Measurements from ENCODE around the gene AIFM3. TPM values are rescaled to one million over a fixed set of nuclear protein-coding genes. Genes with fewer than 3 reads are reported as not detected.

The AIFM3 gene
- total RNA-seq, 2 donors from 2014 or later: 1.8 to 2.7 TPM

DNA sequence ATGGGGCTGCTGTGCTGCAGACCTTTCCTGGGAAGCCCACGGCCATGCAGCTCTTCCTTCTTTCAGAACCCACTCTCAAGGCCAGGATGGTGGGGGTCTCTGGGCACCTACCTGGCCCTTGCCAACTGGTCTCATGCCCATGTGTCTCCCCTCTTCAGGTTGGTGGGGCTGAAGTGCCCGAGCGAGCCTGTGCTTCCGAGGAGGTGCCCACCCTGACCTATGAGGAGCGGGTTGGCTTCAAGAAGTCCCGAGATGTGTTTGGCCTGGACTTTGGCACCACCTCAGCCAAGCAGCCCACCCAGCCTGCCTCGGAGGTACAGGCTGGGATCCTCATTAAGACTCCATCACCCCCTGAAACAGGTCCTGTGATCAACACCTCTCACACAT lies 25.0 kb downstream of the AIFM3 start:
- 89 to 95% methylated on average over 3 to 7 of the region's 7 CpGs for WGBS, 2 experiments (ENCODE audit: insufficient coverage in 1 of 2, insufficient read length in 1 of 2)

DNA sequence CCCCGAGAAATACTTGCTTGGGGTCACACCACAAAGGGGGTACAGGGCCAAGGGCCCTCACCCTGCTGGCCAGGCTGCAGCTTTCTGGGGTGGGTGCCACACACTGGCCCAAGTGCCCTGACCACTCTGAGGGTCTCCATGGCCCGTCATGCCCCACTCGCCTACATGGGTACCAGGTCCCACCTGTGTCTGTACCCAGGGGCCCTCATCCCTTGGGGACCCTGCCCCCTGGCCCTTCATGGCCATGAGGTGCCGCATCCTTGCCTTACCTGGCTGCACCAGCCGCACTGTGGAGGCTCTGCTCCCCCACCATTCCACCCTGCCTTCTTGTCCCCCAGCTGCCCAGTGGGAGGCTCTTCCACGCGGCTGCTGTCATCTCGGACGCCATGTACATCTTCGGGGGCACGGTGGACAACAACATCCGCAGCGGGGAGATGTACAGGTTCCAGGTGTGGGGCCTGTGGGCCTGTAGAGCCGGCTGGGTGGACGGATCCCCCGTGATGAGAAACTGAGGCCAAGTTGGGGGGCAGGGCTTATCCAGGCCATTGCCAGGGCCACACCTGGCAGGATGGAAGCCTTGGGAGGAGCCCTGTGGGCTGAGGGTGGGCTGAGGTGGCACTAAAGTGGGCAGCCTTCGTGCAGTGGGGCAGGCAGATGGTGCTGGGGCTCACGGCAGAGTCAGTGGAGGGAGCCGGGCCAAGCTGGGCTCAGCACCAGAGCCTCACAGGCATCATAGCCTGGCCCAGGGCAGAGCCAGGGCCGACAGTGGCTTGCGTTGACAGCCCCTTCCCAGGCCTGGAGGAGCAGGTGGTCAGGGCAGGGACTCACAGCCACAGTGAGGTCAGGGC lies 25.6 kb downstream of the AIFM3 start:
- no peaks in the 10 kb centered on the region for H3K4me1 ChIP-seq (ENCODE audit: control insufficient read depth, insufficient read depth, low read length)
- Mint-ChIP-seq H3K4me1 (no peaks in the 10 kb centered on the region), H3K36me3 (ENCODE audit: low read depth) (peaks cover 23% of the 10 kb centered on the region), H3K4me3 (no peak overlapping the region), H3K9me3 (no peaks in the 10 kb centered on the region), H3K27me3 (ENCODE audit: insufficient read depth) (no peaks in the 10 kb centered on the region), H3K27ac (no peak overlapping the region)
- H3K9ac ChIP-seq (ENCODE audit: extremely low read depth, low read length, poor library complexity, severe bottlenecking): no peak overlapping the region
- DNase-seq: no peak
- H3K27me3 ChIP-seq (ENCODE audit: control insufficient read depth, insufficient read depth, low read length, poor library complexity, severe bottlenecking): no peaks in the 10 kb centered on the region
- no peaks in the 10 kb centered on the region for H3K9me3 ChIP-seq (ENCODE audit: control insufficient read depth, low read length)
- H3K36me3 ChIP-seq (ENCODE audit: control insufficient read depth, insufficient read depth, low read length): peaks cover 7% of the 10 kb centered on the region
- H3K4me3 ChIP-seq (ENCODE audit: low read length): no peak overlapping the region
- WGBS, 2 experiments (ENCODE audit: insufficient coverage in 1 of 2, insufficient read length in 1 of 2): 83 to 87% methylated on average over 7 to 21 of the region's 21 CpGs
- no peak overlapping the region for H3K27ac ChIP-seq (ENCODE audit: low read depth, low read length)
- TF ChIP-seq, protein P1, sequence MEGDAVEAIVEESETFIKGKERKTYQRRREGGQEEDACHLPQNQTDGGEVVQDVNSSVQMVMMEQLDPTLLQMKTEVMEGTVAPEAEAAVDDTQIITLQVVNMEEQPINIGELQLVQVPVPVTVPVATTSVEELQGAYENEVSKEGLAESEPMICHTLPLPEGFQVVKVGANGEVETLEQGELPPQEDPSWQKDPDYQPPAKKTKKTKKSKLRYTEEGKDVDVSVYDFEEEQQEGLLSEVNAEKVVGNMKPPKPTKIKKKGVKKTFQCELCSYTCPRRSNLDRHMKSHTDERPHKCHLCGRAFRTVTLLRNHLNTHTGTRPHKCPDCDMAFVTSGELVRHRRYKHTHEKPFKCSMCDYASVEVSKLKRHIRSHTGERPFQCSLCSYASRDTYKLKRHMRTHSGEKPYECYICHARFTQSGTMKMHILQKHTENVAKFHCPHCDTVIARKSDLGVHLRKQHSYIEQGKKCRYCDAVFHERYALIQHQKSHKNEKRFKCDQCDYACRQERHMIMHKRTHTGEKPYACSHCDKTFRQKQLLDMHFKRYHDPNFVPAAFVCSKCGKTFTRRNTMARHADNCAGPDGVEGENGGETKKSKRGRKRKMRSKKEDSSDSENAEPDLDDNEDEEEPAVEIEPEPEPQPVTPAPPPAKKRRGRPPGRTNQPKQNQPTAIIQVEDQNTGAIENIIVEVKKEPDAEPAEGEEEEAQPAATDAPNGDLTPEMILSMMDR (conservative IDR thresholded peaks at IDR 0.05): no peak

More for the DNA sequence above, 25.0 kb downstream of the AIFM3 start:
- Mint-ChIP-seq H3K27ac (no peak overlapping the region), H3K4me3 (no peak overlapping the region), H3K4me1 (no peaks in the 10 kb centered on the region), H3K36me3 (ENCODE audit: low read depth) (peaks cover 26% of the 10 kb centered on the region), H3K9me3 (no peaks in the 10 kb centered on the region), H3K27me3 (ENCODE audit: insufficient read depth) (no peaks in the 10 kb centered on the region)
- Histone ChIP-seq H3K9ac (ENCODE audit: extremely low read depth, low read length, poor library complexity, severe bottlenecking) (no peak overlapping the region), H3K36me3 (ENCODE audit: control insufficient read depth, insufficient read depth, low read length) (peaks cover 7% of the 10 kb centered on the region), H3K27ac (ENCODE audit: low read depth, low read length) (no peak overlapping the region), H3K4me1 (ENCODE audit: control insufficient read depth, insufficient read depth, low read length) (no peaks in the 10 kb centered on the region), H3K4me3 (ENCODE audit: low read length) (no peak overlapping the region), H3K27me3 (ENCODE audit: control insufficient read depth, insufficient read depth, low read length, poor library complexity, severe bottlenecking) (no peaks in the 10 kb centered on the region), H3K9me3 (ENCODE audit: control insufficient read depth, low read length) (no peaks in the 10 kb centered on the region)
- no peak for DNase-seq
- TF ChIP-seq, protein P1 (conservative IDR thresholded peaks at IDR 0.05): no peak

DNA sequence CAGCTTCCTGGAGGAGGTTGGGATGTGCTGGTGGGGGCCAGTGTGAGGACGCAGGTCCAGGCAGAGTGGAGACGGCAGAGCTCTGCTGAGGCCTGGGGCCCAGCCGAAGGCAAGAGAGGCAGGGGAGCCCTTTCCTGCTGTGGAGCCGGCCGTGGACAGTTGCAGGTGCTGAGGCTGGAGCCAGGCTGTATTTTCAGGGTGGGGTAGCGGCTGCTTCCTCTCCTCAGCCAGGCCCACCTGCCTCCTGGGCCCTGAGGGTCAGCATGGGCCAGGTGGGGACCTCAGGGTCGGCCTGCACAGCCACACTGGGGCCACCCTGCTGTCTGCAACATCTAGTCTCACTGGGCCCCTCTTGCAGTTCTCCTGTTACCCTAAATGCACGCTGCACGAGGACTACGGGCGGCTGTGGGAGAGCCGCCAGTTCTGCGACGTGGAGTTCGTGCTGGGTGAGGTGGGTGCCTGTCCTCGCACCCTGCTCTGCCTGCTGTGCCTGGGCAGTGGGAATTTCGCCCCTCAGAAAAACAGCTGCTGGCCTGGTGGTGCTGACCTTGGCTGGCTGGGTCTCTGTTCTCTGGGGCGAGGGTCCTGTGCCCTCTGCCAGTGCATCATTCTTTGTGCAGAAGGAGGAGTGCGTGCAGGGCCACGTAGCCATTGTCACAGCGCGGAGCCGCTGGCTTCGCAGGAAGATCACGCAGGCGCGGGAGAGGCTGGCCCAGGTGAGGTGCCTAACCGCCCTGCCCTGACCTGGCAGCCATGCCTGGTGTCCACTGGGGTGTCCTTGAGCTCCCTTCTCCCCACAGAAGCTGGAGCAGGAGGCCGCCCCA lies 26.5 kb downstream of the AIFM3 start:
- no peak for DNase-seq
- Histone ChIP-seq H3K27me3 (ENCODE audit: control insufficient read depth, insufficient read depth, low read length, poor library complexity, severe bottlenecking) (no peaks in the 10 kb centered on the region), H3K36me3 (ENCODE audit: control insufficient read depth, insufficient read depth, low read length) (peaks cover 7% of the 10 kb centered on the region), H3K9me3 (ENCODE audit: control insufficient read depth, low read length) (no peaks in the 10 kb centered on the region), H3K9ac (ENCODE audit: extremely low read depth, low read length, poor library complexity, severe bottlenecking) (no peak overlapping the region), H3K4me1 (ENCODE audit: control insufficient read depth, insufficient read depth, low read length) (no peaks in the 10 kb centered on the region), H3K27ac (ENCODE audit: low read depth, low read length) (no peak overlapping the region), H3K4me3 (ENCODE audit: low read length) (no peak overlapping the region)
- Mint-ChIP-seq H3K4me1 (no peaks in the 10 kb centered on the region), H3K27ac (no peak overlapping the region), H3K4me3 (no peak overlapping the region), H3K9me3 (no peaks in the 10 kb centered on the region), H3K27me3 (ENCODE audit: insufficient read depth) (no peaks in the 10 kb centered on the region), H3K36me3 (ENCODE audit: low read depth) (peaks cover 18% of the 10 kb centered on the region)
- TF ChIP-seq, protein P1 (conservative IDR thresholded peaks at IDR 0.05): no peak
- WGBS, 2 experiments (ENCODE audit: insufficient coverage in 1 of 2, insufficient read length in 1 of 2): 93 to 97% methylated on average over 18 to 29 of the region's 29 CpGs

Measured in endodermal cell (in vitro differentiated cells).